Activated CD8-positive, alpha-beta T cell treated with anti-CD3 and anti-CD28 coated beads for 36 hours (primary cell): ENCODE data around the gene AKAP9. TPM values are rescaled to one million over a fixed set of nuclear protein-coding genes. Genes with fewer than 3 reads are reported as not detected.
"Not testable (repeated sequence)": the region's sequence is repeated elsewhere in the genome, so short reads cannot be mapped to it uniquely, and the experiment has no call there.

Experiments used
- ATAC-seq: fragments of 200-7000 bp; cut with Tn5 transposase; one replicate; pipeline ENCODE4 v1.10.0; 2021; ENCODE audit warnings: mild to moderate bottlenecking, moderate library complexity
- CTCF ChIA-PET: fragments of 350-600 bp; sonication (Branson Sonifier 250); formaldehyde crosslinking; loops from one replicate; lab custom pipeline; 2021; ENCODE audit warnings: antibody characterized with exemption; lab: Charles Lee
- POLR2A ChIA-PET: fragments of 350-600 bp; sonication (Branson Sonifier 250); formaldehyde crosslinking; loops from one replicate; lab custom pipeline; 2021; ENCODE audit warnings: antibody characterized with exemption; lab: Charles Lee
- DNase-seq: peaks from one replicate; pipeline ENCODE4 v3.0.0-alpha.2; 2020
- H3K27ac Mint-ChIP-seq: one replicate; pipeline ENCODE4 v1.8.0; 2021; ENCODE audit warnings: mild to moderate bottlenecking, mixed read lengths
- H3K27me3 Mint-ChIP-seq: one replicate; pipeline ENCODE4 v1.8.0; 2021; ENCODE audit warnings: mixed read lengths
- H3K36me3 Mint-ChIP-seq: one replicate; pipeline ENCODE4 v1.8.0; 2021; ENCODE audit warnings: low read depth, mixed read lengths
- H3K4me1 Mint-ChIP-seq: one replicate; pipeline ENCODE4 v1.8.0; 2021; ENCODE audit warnings: low read depth, mixed read lengths
- H3K4me3 Mint-ChIP-seq: one replicate; pipeline ENCODE4 v1.8.0; 2021; ENCODE audit warnings: mild to moderate bottlenecking, moderate library complexity, mixed read lengths
- H3K9me3 Mint-ChIP-seq: one replicate; pipeline ENCODE4 v1.8.0; 2021; ENCODE audit warnings: mixed read lengths
- intact Hi-C: fragments of 100-400 bp; cut with micrococcal nuclease; formaldehyde crosslinking; loops from one replicate; pipeline ENCODE4 v1.10.0; 2022
- total RNA-seq, 2 experiments: library from RNA; stranded (reverse); gene quantifications; one replicate each; pipeline ENCODE4 v1.2.3, GENCODE V29; 2021
- TF ChIP-seq, protein P1 (sequence below): fragments of 200-600 bp; IDR thresholded peaks from one replicate; pipeline ENCODE4 v1.8.0; 2022; ENCODE audit warnings: antibody characterized with exemption, mild to moderate bottlenecking

The AKAP9 gene
- total RNA-seq, 2 experiments from 2014 or later = 24.8 to 28.4 TPM

DNA sequence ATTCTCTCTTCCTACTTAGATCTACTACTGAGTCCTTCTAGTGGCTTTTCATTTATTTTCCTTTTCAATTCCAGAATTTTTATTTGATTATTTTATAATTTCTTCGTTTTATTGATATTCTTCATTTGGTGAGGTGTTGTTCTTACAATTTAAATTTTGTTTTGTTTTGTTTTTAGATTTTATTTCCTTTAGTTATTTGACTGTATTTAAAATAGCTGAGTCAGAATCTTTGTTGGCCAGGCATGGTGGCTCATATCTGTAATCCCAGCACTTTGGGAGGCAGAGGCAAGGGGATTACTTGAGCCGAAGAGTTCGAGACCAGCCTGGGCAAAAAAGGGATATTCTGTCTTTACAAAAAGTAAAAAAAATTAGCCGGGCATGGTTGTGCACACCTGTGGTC lies 36.1 kb downstream of the AKAP9 start:
- POLR2A ChIA-PET = interaction anchor here (1.7 kb wide), 1 partner anchor 36 kb away, joined by 4 read pairs; the partner anchor contains the start of gene AKAP9
- Mint-ChIP-seq H3K4me3 (no peak overlapping the region), H3K27ac (no peak overlapping the region), H3K36me3 (peaks cover 11% of the 10 kb centered on the region), H3K27me3 (no peaks in the 10 kb centered on the region), H3K4me1 (no peaks in the 10 kb centered on the region), H3K9me3 (no peaks in the 10 kb centered on the region)
- intact Hi-C loops = no loop called here
- DNase-seq (no peak), ATAC-seq (no peak)
- CTCF ChIA-PET = no interaction called here
- TF ChIP-seq, protein P1, sequence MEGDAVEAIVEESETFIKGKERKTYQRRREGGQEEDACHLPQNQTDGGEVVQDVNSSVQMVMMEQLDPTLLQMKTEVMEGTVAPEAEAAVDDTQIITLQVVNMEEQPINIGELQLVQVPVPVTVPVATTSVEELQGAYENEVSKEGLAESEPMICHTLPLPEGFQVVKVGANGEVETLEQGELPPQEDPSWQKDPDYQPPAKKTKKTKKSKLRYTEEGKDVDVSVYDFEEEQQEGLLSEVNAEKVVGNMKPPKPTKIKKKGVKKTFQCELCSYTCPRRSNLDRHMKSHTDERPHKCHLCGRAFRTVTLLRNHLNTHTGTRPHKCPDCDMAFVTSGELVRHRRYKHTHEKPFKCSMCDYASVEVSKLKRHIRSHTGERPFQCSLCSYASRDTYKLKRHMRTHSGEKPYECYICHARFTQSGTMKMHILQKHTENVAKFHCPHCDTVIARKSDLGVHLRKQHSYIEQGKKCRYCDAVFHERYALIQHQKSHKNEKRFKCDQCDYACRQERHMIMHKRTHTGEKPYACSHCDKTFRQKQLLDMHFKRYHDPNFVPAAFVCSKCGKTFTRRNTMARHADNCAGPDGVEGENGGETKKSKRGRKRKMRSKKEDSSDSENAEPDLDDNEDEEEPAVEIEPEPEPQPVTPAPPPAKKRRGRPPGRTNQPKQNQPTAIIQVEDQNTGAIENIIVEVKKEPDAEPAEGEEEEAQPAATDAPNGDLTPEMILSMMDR = no peak

DNA sequence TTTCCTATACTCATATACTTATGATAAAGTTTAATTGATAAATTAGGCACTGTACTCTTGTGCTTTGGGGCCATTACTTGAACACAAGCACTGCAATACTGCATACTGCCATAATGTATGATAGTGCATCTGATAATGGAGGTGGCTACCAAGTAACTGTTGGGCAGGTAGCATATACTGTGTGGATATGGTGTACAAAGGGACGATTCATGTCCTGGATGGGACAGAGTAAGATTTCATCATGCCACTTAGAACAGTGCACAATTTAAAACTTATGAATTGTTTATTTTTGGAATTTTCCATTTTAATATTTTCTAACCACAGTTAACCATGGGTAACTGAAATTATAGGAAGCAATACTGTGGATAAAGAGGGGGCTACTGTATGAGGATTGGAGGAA lies 38.9 kb downstream of the AKAP9 start:
- Mint-ChIP-seq H3K4me1 (peaks cover 11% of the 10 kb centered on the region), H3K9me3 (peaks cover 7% of the 10 kb centered on the region), H3K27ac (no peak overlapping the region), H3K27me3 (no peaks in the 10 kb centered on the region), H3K36me3 (peaks cover 36% of the 10 kb centered on the region), H3K4me3 (no peak overlapping the region)
- TF ChIP-seq, protein P1 = no peak
- CTCF ChIA-PET = no interaction called here
- no peak for ATAC-seq
- no peak for DNase-seq
- POLR2A ChIA-PET = no interaction called here
- intact Hi-C loops = no loop called here

DNA sequence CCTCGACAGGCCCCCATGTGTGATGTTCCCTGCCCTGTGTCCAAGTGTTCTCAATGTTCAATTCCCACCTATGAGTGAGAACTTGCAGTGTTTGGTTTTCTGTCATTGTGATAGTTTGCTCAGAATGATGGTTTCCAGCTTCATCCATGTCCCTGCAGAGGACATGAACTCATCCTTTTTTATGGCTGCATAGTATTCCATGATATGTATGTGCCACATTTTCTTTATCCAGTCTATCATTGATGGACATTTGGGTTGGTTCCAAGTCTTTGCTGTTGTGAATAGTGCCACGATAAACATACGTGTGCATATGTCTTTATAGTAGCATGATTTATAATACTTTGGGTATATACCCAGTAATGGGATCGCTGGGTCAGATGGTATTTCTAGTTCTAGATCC lies 41.7 kb downstream of the AKAP9 start:
- H3K27ac Mint-ChIP-seq, H3K4me3 Mint-ChIP-seq, POLR2A ChIA-PET, CTCF ChIA-PET, ATAC-seq, intact Hi-C loops, H3K27me3 Mint-ChIP-seq, DNase-seq, H3K9me3 Mint-ChIP-seq: not testable (repeated sequence)
- Mint-ChIP-seq H3K36me3 (peaks cover 41% of the 10 kb centered on the region), H3K4me1 (peaks cover 11% of the 10 kb centered on the region)

DNA sequence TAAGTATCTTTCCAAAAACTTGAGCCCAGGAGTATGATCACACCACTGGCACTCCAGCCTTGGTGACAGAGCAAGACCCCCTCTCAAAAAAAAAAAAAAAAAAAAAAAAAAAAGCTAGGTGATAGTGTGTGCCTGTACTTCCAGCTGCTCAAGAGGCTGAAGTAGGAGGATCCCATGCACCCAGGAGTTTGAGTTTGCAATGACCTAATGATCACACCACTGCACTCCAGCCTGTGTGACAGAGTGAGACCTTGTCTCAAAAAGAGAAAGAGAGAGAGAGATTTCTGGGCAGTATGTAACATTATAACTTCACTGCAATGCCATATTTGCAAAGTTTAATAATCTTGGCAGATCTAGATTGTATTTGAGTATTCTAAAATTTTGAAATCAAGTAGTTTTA lies 47.6 kb downstream of the AKAP9 start:
- H3K9me3 Mint-ChIP-seq = no peaks in the 10 kb centered on the region
- TF ChIP-seq, protein P1 = no peak
- H3K4me3 Mint-ChIP-seq = no peak overlapping the region
- peaks cover 11% of the 10 kb centered on the region for H3K4me1 Mint-ChIP-seq
- no peak for ATAC-seq
- H3K27me3 Mint-ChIP-seq = no peaks in the 10 kb centered on the region
- H3K27ac Mint-ChIP-seq = no peak overlapping the region
- POLR2A ChIA-PET = no interaction called here
- peaks cover 28% of the 10 kb centered on the region for H3K36me3 Mint-ChIP-seq
- DNase-seq = no peak
- intact Hi-C loops = no loop called here
- CTCF ChIA-PET = no interaction called here

DNA sequence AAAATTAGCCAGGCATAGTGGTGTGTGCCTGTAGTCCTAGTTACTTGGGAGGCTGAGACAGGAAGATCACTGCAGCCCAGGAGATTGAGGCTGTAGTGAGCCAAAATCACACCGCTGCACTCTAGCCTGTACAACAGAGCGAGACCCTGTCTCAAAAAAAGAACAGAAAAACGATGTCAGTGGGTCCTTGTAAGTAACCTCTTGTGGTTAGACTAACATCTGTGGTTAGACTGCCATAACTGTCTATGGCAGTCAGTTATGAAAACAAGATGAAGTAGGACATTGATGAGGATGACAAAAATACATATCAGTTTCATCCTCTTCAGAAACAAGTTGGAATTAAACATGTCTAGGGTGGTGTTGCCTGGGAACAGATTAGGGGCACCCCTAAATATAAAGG lies 53.3 kb downstream of the AKAP9 start:
- no peak for ATAC-seq
- ChIA-PET CTCF (no interaction called here), POLR2A (no interaction called here)
- peaks cover 29% of the 10 kb centered on the region for H3K36me3 Mint-ChIP-seq
- H3K27ac Mint-ChIP-seq = no peak overlapping the region
- H3K9me3 Mint-ChIP-seq = no peaks in the 10 kb centered on the region
- no peak overlapping the region for H3K4me3 Mint-ChIP-seq
- H3K27me3 Mint-ChIP-seq = no peaks in the 10 kb centered on the region
- intact Hi-C loops = no loop called here
- H3K4me1 Mint-ChIP-seq = no peaks in the 10 kb centered on the region
- TF ChIP-seq, protein P1 = no peak
- DNase-seq = no peak
